ENCODE data around the gene TMEM132C.

TMEM132C gene

GRCh38 chr12:128455851-128456250 is 188.9 kb downstream of the TMEM132C start:
- Histone ChIP-seq H3K27ac (ENCODE audit: poor library complexity, severe bottlenecking) (no peak overlapping the region), H3K4me1 (ENCODE audit: insufficient read depth, poor library complexity, severe bottlenecking) (no peaks in the 10 kb centered on the region), H3K27me3 (ENCODE audit: insufficient read depth, poor library complexity, severe bottlenecking) (no peaks in the 10 kb centered on the region), H3K9me3 (ENCODE audit: severe bottlenecking) (no peaks in the 10 kb centered on the region), H3K4me3 (ENCODE audit: severe bottlenecking) (no peak overlapping the region), H3K36me3 (ENCODE audit: low read depth) (no peaks in the 10 kb centered on the region)
- no peak for TF ChIP-seq CTCF (IDR thresholded peaks at IDR 0.05; ENCODE audit: poor library complexity, severe bottlenecking)
- ATAC-seq (ENCODE audit: low read depth) (no peak), DNase-seq (ENCODE audit: low spot score) (no peak)

GRCh38 chr12:128456922-128457321 is 190.0 kb downstream of the TMEM132C start:
- no peaks in the 10 kb centered on the region for H3K27me3 ChIP-seq (ENCODE audit: insufficient read depth, poor library complexity, severe bottlenecking)
- DNase-seq (ENCODE audit: low spot score) (no peak), ATAC-seq (ENCODE audit: low read depth) (no peak)
- H3K4me1 ChIP-seq (ENCODE audit: insufficient read depth, poor library complexity, severe bottlenecking): no peaks in the 10 kb centered on the region
- H3K9me3 ChIP-seq (ENCODE audit: severe bottlenecking): no peaks in the 10 kb centered on the region
- H3K36me3 ChIP-seq (ENCODE audit: low read depth): no peaks in the 10 kb centered on the region
- TF ChIP-seq CTCF (IDR thresholded peaks at IDR 0.05; ENCODE audit: poor library complexity, severe bottlenecking): no peak
- no peak overlapping the region for H3K27ac ChIP-seq (ENCODE audit: poor library complexity, severe bottlenecking)
- no peak overlapping the region for H3K4me3 ChIP-seq (ENCODE audit: severe bottlenecking)

- Histone ChIP-seq H3K9me3 (ENCODE audit: severe bottlenecking) (no peaks in the 10 kb centered on the region), H3K4me1 (ENCODE audit: insufficient read depth, poor library complexity, severe bottlenecking) (no peaks in the 10 kb centered on the region), H3K27ac (ENCODE audit: poor library complexity, severe bottlenecking) (no peak overlapping the region), H3K4me3 (ENCODE audit: severe bottlenecking) (no peak overlapping the region), H3K27me3 (ENCODE audit: insufficient read depth, poor library complexity, severe bottlenecking) (no peaks in the 10 kb centered on the region), H3K36me3 (ENCODE audit: low read depth) (no peaks in the 10 kb centered on the region)
- DNase-seq (ENCODE audit: low spot score) (no peak), ATAC-seq (ENCODE audit: low read depth) (no peak)
- no peak for TF ChIP-seq CTCF (IDR thresholded peaks at IDR 0.05; ENCODE audit: poor library complexity, severe bottlenecking)
Measured at GRCh38 chr12:128458301-128458974, 191.5 kb downstream of the TMEM132C start.

GRCh38 chr12:128459067-128459466 is 192.1 kb downstream of the TMEM132C start:
- H3K4me1 ChIP-seq (ENCODE audit: insufficient read depth, poor library complexity, severe bottlenecking): no peaks in the 10 kb centered on the region
- H3K4me3 ChIP-seq (ENCODE audit: severe bottlenecking): no peak overlapping the region
- DNase-seq (ENCODE audit: low spot score): no peak
- no peaks in the 10 kb centered on the region for H3K27me3 ChIP-seq (ENCODE audit: insufficient read depth, poor library complexity, severe bottlenecking)
- no peaks in the 10 kb centered on the region for H3K36me3 ChIP-seq (ENCODE audit: low read depth)
- no peak overlapping the region for H3K27ac ChIP-seq (ENCODE audit: poor library complexity, severe bottlenecking)
- ATAC-seq (ENCODE audit: low read depth): no peak
- H3K9me3 ChIP-seq (ENCODE audit: severe bottlenecking): no peaks in the 10 kb centered on the region
- TF ChIP-seq CTCF (IDR thresholded peaks at IDR 0.05; ENCODE audit: poor library complexity, severe bottlenecking): no peak

GRCh38 chr12:128463881-128464280 is 196.9 kb downstream of the TMEM132C start:
- no peak for DNase-seq (ENCODE audit: low spot score)

More at GRCh38 chr12:128463881-128464280, 196.9 kb downstream of the TMEM132C start:
- ATAC-seq (ENCODE audit: low read depth): no peak
- Histone ChIP-seq H3K27ac (ENCODE audit: poor library complexity, severe bottlenecking) (no peak overlapping the region), H3K4me3 (ENCODE audit: severe bottlenecking) (no peak overlapping the region), H3K4me1 (ENCODE audit: insufficient read depth, poor library complexity, severe bottlenecking) (no peaks in the 10 kb centered on the region), H3K9me3 (ENCODE audit: severe bottlenecking) (no peaks in the 10 kb centered on the region), H3K27me3 (ENCODE audit: insufficient read depth, poor library complexity, severe bottlenecking) (no peaks in the 10 kb centered on the region), H3K36me3 (ENCODE audit: low read depth) (no peaks in the 10 kb centered on the region)
- TF ChIP-seq CTCF (IDR thresholded peaks at IDR 0.05; ENCODE audit: poor library complexity, severe bottlenecking): no peak

All from RWPE2 (cell line).